ENCODE measurements around the gene SLC28A1.
"Not testable (repeated sequence)": the region's sequence is repeated elsewhere in the genome, so short reads cannot be mapped to it uniquely, and the experiment has no call there.

SLC28A1 gene

DNA sequence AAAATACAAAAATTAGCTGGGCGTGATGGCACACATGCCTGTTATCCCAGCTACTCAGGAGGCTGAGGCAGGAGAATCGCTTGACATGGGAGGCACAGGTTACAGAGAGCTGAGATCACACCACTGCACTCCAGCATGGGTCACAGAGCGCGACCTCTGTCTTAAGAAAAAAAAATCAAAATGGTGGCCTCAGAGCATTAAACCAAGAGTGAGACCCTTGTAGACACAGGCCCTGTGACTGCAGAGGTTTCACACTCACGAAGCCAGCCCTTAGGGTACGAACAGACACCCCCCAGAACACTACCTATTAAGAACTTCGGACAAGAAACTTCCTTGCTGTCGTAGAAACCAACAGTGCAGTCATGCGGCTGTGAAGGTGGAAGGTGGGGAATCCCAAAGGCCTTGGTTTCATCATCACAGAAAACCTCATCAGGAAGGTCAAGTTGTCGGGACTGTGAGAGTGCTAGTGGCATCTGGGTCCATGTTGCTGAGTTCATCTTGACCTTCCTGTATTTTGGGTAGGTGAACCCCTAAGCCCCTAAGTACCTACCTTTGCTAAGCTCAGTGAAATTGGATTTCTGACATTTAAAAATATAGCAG lies 92.4 kb downstream of the SLC28A1 start:
- DNase-seq, result no peak

- no peak for DNase-seq
These were observed 95.2 kb downstream of the SLC28A1 start for GRCh38 chr15:84979651-84980050.

- DNase-seq, result peak; percentile 47
These were observed 96.0 kb downstream of the SLC28A1 start for GRCh38 chr15:84980196-84981053.

DNA sequence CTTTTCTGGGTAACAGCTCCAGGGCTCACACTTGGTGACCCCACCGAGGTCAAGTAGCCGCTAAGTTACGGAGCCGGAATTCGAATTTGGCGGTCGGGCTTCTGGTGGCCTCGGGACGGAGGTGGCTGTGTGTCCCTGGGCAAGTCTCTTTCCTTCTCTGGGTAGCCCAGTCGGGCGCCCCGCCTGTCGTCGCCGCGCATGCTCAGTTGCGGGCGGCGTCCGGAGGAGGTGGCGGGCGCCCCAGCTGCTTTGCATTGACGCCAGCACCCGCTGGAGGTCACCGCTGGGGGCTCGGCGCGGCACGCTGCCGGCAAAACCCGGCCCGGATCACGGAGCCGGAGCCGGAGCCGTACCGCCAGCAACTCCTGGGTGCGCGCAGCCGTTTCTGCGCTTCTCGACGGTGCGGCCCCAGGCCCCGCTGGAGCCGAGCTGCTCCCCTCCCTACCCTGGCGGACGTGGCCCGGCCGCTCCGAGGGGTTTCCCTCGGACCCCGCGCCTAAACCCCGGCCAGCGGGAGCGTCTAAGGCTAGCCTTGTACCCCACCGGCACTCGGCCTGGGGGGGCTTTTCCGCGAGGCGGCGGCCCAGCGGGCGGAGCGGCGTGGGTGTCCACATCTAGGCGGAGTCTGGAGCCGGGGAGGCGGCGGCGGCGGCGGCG lies 96.7 kb downstream of the SLC28A1 start:
- peak; percentile 84 for DNase-seq

- DNase-seq, result no peak
These were observed 97.3 kb downstream of the SLC28A1 start, which contains the start of gene PDE8A for GRCh38 chr15:84981711-84982300. TSS of gene PDE8A (plus strand) at chr15:84981856. CDS start at chr15:84982163, 307 bp downstream.

DNA sequence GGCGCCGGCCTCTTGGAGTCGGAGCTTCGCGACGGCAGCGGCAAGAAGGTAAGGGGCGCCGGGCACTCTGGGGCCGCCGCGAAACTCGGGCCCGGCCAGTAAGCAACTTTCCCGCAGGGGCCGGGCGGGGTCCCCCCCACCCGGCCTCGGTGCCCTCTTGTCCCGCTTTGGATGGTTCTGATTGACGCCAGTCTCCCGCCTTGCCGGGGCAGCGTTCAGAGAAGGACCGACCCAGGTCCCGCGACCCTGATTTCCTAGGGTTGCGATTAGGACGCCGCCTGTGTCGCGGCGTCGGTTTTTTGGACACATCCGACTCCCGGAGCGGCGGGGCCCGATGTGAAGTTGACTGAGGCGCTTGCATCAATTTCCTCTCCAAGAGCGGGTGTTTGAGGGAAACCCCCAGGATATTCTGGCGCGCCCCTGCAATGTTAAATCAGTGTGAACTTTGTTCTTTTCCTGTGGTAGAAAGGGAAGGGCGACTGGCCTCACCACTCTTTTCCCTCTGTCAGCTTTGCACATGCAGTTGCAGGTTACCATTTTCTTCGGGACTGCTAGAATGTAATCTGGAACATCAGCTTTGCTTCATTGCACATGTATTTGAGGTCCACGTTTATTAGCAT lies 97.9 kb downstream of the SLC28A1 start:
- no peak for DNase-seq

GRCh38 chr15:84983294-84983693 lies 98.8 kb downstream of the SLC28A1 start:
- DNase-seq, result no peak

DNA sequence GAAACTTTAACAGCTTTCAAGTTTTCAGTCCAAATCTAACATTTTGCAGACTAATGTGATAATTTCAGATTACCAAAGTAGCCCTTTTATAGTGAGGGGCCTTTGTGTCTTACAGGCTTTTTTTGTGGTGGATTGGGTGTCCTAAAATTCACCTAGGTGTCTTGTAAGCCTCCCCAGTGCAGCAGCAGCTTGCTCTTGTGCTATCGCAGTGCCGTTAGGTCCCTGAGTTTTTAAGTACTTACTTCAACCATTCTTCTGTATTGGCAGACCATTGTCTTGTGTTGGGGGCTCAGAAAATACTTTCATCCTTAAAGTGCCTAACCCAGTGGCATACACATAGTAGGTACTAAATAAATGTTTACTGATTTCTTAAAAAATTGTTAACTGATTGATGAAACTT lies 99.2 kb downstream of the SLC28A1 start:
- no peak for DNase-seq

GRCh38 chr15:84985158-84985557 lies 100.7 kb downstream of the SLC28A1 start:
- DNase-seq, result no peak

- DNase-seq, result not testable (repeated sequence)
These were observed 102.9 kb downstream of the SLC28A1 start for GRCh38 chr15:84987351-84987750.

DNA sequence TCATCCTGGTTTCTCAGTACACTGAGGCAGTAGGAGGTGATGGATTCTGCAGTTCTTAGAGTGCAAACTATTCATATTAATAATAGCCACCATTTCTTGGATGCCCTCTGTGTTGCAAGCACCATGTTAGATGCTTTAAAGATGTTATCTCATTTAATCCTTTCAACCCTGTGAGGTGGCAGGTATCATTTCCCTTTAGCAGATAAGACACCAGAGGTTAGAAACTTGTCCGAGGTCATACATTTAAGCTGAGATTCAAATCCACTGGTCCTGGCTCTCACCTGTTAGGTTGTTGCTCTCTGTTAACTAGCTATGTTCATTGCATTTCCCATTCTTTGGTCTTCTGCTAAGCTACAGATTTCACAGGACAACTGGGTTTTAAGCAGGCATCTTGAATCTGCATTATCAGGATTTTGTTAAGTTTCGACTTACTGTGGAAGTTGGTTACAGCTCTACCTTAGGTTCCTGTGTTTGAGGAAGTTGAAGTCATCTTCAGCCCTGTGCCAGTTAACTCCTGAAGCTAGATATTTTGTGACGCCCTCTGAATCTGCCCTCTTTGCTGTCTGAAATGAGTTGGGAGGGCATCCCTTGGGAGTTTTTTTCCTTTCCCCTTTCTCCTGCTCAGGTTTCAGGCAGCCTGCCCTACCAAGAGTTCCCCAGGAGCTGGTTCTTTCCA lies 103.6 kb downstream of the SLC28A1 start:
- DNase-seq, result no peak

DNA sequence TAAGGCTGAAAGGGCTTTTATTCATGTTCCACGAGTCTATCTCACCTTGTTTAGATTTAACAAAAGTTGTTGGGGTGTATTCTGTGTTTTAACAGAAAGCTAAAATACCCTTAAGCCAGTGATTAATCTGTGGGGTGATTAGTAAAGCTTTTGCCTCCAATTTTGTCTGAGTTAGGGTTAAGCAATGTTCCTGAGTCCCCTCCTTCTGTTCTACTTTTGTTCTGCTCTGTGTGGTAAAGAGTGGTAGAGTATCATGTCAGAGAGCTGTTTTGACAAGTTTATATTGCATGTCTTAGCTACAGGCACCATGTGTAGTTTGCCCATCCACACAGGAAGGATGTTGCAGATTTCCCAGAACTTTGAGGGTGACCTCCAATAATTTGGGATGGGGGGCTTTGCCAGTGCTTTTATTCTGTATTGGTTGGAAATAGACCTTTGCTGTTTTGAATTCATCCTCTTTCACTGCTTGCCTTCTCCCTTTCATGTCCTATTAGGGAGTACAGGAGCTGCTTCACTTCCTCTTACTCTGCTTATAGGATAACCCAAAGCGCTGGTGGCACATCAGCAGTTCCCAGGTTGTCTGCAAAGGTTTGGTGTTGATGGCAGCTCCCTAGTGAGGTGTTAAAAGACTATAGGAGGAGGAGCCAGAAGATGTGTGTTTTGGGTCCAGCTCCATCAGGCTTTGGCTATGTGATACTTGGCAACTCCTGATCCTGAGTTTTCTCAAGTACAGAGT lies 104.6 kb downstream of the SLC28A1 start:
- no peak for DNase-seq

DNA sequence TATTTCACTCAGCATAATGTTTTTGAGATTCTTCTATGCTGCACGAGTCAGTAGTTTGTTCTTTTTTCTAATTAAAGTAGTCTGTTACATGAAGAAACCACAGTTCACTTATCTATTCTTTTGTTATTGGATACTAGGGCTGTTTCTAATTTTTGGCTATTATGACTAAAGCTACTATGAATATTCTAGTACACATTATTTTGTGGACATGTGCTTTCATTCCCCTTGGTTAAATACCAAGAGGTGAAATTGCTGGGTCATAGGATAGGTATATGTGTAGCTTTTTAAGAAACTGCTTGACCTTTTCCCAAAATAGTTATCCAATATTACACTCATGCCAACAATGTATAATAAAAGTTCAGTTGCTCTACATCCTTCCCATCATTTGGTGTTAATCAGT lies 106.0 kb downstream of the SLC28A1 start:
- DNase-seq, result no peak

GRCh38 chr15:84991014-84991712 lies 106.7 kb downstream of the SLC28A1 start:
- DNase-seq, result no peak

DNA sequence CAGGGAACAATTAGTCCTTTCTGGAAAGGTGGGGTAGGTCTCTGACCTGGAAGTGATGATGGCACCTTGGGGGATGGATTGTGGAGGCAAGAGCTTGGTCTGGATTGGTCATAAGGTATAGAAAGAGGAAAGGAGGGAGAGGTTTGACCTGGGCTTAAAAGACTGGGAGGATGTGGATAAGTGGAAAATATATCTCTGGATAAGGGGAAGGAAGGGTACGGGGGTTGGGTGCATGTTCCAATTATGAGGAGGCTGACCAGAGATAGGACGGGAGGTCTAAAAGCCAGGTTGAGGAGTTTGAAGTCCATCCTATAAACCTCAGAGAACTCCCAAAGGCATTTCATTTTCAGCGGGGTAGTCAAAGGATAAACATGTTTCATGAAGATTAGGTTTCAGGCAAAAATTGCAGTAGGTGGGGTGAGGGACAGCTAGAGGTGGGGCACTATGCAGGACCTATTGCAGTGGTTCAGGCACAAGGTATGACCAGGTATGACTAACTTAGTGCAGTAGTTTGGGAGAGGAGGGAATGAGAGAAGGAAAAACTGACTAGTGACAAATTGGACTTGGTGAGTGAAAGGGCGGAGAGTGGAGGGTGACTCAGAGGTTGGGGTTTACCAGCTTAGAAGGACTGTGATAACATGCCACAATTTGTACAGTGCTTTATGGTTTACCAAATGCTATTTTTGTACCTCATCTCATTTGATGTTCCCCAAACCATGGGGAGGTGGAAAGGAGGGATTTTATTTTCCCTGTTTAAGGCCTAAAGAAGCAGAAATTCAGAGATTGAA lies 107.9 kb downstream of the SLC28A1 start:
- peak; percentile 75 for DNase-seq
